Osteoblast (primary cell): ENCODE results near the gene ABI3BP. TPM values are rescaled to one million over a fixed set of nuclear protein-coding genes. Genes with fewer than 3 reads are reported as not detected.
A peak's percentile ranks its signal among the peaks of the same experiment; 100 is the strongest.

ENCODE experiments used
- DNase-seq: peaks from one replicate; pipeline ENCODE4 v3.0.0; 2011; ENCODE audit warnings: low spot score, mixed read lengths; ENCODE audit not compliant: insufficient read length; ENCODE audit errors: missing footprints
- H2AFZ ChIP-seq: 2 replicates; pipeline ENCODE4 v1.6.0; 2011; ENCODE audit warnings: mild to moderate bottlenecking, low read length
- H3K27ac ChIP-seq: 2 replicates; pipeline ENCODE4 v1.5.1; 2011; ENCODE audit warnings: mild to moderate bottlenecking, low read depth, low read length, moderate library complexity
- H3K27me3 ChIP-seq: 2 replicates; pipeline ENCODE4 v1.6.0; 2012; ENCODE audit warnings: mild to moderate bottlenecking, control low read depth, inconsistent platforms, low read length, moderate library complexity; ENCODE audit not compliant: insufficient read depth
- H3K36me3 ChIP-seq: 2 replicates; pipeline ENCODE4 v1.5.1; 2011; ENCODE audit warnings: mild to moderate bottlenecking, low read length, control low read depth, moderate library complexity; ENCODE audit not compliant: insufficient read depth
- H3K4me1 ChIP-seq: 2 replicates; pipeline ENCODE4 v1.5.1; 2011; ENCODE audit warnings: mild to moderate bottlenecking, low read length, control low read depth, moderate library complexity; ENCODE audit not compliant: insufficient read depth
- H3K4me2 ChIP-seq: 2 replicates; pipeline ENCODE4 v1.6.0; 2011; ENCODE audit warnings: mild to moderate bottlenecking, low read length; ENCODE audit not compliant: insufficient read depth
- H3K4me3 ChIP-seq: fragments of 200-600 bp; sonication (generic); 3 replicates; pipeline ENCODE4 v1.5.1; 2012; ENCODE audit warnings: mild to moderate bottlenecking, low read length, inconsistent platforms; ENCODE audit not compliant: insufficient read depth
- H3K79me2 ChIP-seq: 2 replicates; pipeline ENCODE4 v1.6.0; 2012; ENCODE audit warnings: mild to moderate bottlenecking, low read length, control low read depth, inconsistent platforms; ENCODE audit not compliant: insufficient read depth
- H3K9me3 ChIP-seq: 2 replicates; pipeline ENCODE4 v1.5.1; 2011; ENCODE audit warnings: low read depth, low read length, control low read depth
- H4K20me1 ChIP-seq: 2 replicates; pipeline ENCODE4 v1.6.0; 2012; ENCODE audit warnings: mild to moderate bottlenecking, low read length, control low read depth; ENCODE audit not compliant: insufficient read depth
- total RNA-seq: library from RNA; depleted of rRNA; stranded (reverse); fragments of >200 nt; gene quantifications from 2 replicates; pipeline ENCODE4 v1.2.3, GENCODE V29; 2012
- TF ChIP-seq, protein P1 (sequence below): IDR thresholded peaks from 2 replicates; pipeline ENCODE4 v1.5.1; 2011; ENCODE audit warnings: mild to moderate bottlenecking, low read depth, low read length, moderate library complexity; ENCODE audit errors: extremely low read depth

The ABI3BP gene
- total RNA-seq, 1 donor, result 130 TPM

DNA sequence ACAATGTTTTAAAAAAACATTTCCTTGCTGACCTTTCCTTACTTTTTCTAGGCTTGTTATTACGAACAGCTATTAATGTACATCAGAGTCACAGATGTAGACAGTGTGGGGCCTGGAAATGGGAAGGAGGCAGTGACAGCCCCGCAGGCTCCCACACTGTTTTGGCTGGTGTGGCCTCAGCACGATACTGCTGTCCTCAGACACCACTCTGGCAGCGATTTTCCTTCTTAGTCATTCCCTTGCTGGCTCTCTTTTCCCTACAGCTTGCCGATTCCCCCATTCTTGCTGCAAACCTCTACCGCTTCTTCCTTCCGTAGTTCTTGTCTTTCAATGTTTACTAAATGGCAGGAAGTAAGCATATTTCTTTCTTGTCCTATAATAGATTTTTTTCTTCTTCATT is 113.1 kb downstream of the ABI3BP start:
- Histone ChIP-seq H3K79me2 (peaks cover 2% of the 10 kb centered on the region), H3K9me3 (no peaks in the 10 kb centered on the region), H3K36me3 (no peaks in the 10 kb centered on the region), H2AFZ (no peak overlapping the region), H3K4me2 (no peak overlapping the region), H3K27me3 (no peaks in the 10 kb centered on the region), H4K20me1 (no peaks in the 10 kb centered on the region), H3K4me1 (peaks cover 26% of the 10 kb centered on the region), H3K4me3 (no peak overlapping the region), H3K27ac (no peak overlapping the region)
- TF ChIP-seq, protein P1, sequence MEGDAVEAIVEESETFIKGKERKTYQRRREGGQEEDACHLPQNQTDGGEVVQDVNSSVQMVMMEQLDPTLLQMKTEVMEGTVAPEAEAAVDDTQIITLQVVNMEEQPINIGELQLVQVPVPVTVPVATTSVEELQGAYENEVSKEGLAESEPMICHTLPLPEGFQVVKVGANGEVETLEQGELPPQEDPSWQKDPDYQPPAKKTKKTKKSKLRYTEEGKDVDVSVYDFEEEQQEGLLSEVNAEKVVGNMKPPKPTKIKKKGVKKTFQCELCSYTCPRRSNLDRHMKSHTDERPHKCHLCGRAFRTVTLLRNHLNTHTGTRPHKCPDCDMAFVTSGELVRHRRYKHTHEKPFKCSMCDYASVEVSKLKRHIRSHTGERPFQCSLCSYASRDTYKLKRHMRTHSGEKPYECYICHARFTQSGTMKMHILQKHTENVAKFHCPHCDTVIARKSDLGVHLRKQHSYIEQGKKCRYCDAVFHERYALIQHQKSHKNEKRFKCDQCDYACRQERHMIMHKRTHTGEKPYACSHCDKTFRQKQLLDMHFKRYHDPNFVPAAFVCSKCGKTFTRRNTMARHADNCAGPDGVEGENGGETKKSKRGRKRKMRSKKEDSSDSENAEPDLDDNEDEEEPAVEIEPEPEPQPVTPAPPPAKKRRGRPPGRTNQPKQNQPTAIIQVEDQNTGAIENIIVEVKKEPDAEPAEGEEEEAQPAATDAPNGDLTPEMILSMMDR, result no peak
- no peak for DNase-seq

DNA sequence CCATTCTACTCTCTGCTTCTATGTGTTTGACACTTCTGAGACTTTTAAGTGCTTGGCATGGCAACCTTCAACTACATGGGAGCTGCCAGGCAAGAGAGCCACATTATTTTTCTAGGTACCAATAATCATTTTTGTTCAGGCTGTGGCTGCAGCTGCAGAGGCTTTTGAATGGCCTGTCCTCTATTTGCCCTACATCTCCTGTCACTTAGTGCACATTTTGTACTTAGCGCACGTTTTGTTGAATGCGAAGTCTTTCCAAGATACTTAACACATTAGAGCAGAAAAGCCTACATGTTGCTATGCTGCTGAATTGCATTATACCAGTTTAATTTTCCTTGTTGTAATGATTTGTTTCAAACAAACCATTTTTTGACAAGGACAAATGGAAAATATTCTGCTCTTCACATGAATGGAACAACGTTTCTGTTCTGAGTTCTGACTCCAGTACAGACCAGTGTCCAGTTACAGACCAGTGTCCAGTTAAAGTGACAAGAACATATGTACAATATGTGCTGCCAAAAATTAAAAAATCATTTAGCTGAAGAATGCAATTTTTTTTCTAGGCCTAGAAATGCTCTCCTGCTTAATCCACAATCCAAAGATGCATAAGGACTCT is 113.9 kb downstream of the ABI3BP start:
- H3K4me3 ChIP-seq, result no peak overlapping the region
- peaks cover 2% of the 10 kb centered on the region for H3K79me2 ChIP-seq
- H3K4me2 ChIP-seq, result no peak overlapping the region
- no peaks in the 10 kb centered on the region for H3K36me3 ChIP-seq
- no peak overlapping the region for H2AFZ ChIP-seq
- no peak overlapping the region for H3K27ac ChIP-seq
- H3K9me3 ChIP-seq, result no peaks in the 10 kb centered on the region
- no peaks in the 10 kb centered on the region for H3K27me3 ChIP-seq
- no peaks in the 10 kb centered on the region for H4K20me1 ChIP-seq
- TF ChIP-seq, protein P1, result no peak
- peaks cover 28% of the 10 kb centered on the region for H3K4me1 ChIP-seq
- no peak for DNase-seq

DNA sequence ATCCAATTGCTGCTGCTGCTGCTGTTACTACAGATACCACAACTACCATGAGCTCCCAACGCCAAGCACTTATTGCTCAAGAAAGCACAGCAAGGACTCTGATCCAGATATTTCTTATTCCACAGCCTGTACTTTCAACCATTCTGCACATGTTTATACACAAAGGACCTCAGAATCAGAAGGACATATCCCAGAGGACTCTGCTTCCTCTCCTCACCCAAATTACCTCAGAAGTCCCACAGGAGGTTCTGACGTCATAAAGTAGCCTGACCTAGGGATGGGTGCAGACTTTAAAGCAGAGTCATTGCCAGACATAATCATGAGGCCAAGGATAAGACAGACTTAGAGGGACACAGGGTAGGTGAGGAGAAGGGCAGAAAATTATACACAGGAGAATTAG is 115.9 kb downstream of the ABI3BP start:
- DNase-seq, result no peak
- peaks cover 2% of the 10 kb centered on the region for H3K79me2 ChIP-seq
- H3K4me2 ChIP-seq, result no peak overlapping the region
- H3K27me3 ChIP-seq, result no peaks in the 10 kb centered on the region
- H2AFZ ChIP-seq, result no peak overlapping the region
- TF ChIP-seq, protein P1, result no peak
- H3K4me1 ChIP-seq, result peaks cover 21% of the 10 kb centered on the region
- H3K27ac ChIP-seq, result no peak overlapping the region
- peaks cover 11% of the 10 kb centered on the region for H3K36me3 ChIP-seq
- no peaks in the 10 kb centered on the region for H4K20me1 ChIP-seq
- H3K9me3 ChIP-seq, result no peaks in the 10 kb centered on the region
- H3K4me3 ChIP-seq, result no peak overlapping the region

DNA sequence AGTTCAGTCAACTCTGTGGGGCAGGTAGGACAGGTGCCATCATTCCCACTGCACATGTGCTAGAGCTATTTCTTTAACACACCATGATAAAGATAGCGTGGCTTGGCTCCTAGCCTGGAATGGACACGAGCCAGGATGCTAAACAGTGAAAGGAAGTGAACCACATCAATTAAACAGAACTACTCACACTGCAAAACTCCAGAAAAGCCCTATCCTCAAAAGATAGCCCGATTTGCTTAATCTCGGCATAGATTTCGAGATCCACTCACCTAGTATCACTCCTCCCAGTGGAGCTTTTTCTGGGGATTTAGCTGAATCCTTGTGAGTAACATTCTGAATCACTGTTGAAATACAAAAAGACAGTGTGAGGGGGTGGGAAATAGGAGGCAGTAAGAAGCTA is 118.0 kb downstream of the ABI3BP start:
- Histone ChIP-seq H3K9me3 (no peaks in the 10 kb centered on the region), H2AFZ (peak overlapping the region; percentile 32), H3K79me2 (peaks cover 2% of the 10 kb centered on the region), H3K4me1 (peaks cover 18% of the 10 kb centered on the region), H3K27ac (peak overlapping the region; percentile 51), H3K4me2 (peak overlapping the region; percentile 59), H4K20me1 (no peaks in the 10 kb centered on the region), H3K27me3 (no peaks in the 10 kb centered on the region), H3K36me3 (peaks cover 11% of the 10 kb centered on the region), H3K4me3 (no peak overlapping the region)
- TF ChIP-seq, protein P1, result no peak
- no peak for DNase-seq
